Adrenal gland (tissue), 5 donors: Measurements from ENCODE around the gene FAM241B.

Source experiments
- POLR2A ChIP-seq, 2 donors: fragments of 450-650 bp; IDR thresholded peaks; one replicate each; pipeline ENCODE4 v1.6.1; 2017; ENCODE audit warnings: antibody characterized with exemption in 2 of 2, mild to moderate bottlenecking in 2 of 2, moderate library complexity in 1 of 2
- TF ChIP-seq, protein P1 (sequence below), 6 experiments: fragments of 450-650 bp in 4 of 6; fragments of 200-600 bp in 2 of 6; sonication (generic) in 1 of 6; IDR thresholded peaks; 1 replicate in 5 of 6; 2 replicates in 1 of 6; pipeline versions ENCODE4 v1.5.1 to v1.8.0; 2016 to 2021; ENCODE audit warnings: antibody characterized with exemption in 6 of 6, mild to moderate bottlenecking in 2 of 6, moderate library complexity in 1 of 6
- donor health status: DM: no; HTN: no; CAD: no.

DNA sequence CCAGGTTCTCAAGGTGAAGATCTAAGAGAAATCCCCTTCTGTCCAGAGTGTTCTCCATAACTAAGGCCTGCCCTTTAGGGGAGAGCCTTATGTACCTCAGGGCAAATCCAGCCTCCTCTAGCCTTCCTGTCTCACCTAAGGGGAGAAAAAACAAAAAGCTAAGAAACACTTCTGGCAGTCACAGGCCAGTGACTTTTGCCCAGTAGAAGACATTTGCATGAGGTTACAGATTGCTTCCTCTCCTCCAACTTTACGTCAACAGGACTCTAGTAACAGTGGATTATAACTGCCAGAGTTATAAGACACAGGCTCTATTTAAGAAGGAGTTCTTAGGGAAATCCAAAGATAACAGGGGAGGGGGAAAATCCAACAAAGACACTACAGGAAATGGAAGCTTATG, 15.9 kb upstream of the FAM241B start:
- TF ChIP-seq, protein P1, sequence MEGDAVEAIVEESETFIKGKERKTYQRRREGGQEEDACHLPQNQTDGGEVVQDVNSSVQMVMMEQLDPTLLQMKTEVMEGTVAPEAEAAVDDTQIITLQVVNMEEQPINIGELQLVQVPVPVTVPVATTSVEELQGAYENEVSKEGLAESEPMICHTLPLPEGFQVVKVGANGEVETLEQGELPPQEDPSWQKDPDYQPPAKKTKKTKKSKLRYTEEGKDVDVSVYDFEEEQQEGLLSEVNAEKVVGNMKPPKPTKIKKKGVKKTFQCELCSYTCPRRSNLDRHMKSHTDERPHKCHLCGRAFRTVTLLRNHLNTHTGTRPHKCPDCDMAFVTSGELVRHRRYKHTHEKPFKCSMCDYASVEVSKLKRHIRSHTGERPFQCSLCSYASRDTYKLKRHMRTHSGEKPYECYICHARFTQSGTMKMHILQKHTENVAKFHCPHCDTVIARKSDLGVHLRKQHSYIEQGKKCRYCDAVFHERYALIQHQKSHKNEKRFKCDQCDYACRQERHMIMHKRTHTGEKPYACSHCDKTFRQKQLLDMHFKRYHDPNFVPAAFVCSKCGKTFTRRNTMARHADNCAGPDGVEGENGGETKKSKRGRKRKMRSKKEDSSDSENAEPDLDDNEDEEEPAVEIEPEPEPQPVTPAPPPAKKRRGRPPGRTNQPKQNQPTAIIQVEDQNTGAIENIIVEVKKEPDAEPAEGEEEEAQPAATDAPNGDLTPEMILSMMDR (IDR thresholded peaks at IDR 0.05) = no peak
- TF ChIP-seq POLR2A (IDR thresholded peaks at IDR 0.05) = no peak
